Psoas muscle (tissue), 8 donors: ENCODE measurements around the gene KCNJ15. TPM values are rescaled to one million over a fixed set of nuclear protein-coding genes. Genes with fewer than 3 reads are reported as not detected.

Source experiments
- ATAC-seq, 4 donors: fragments of 200-7000 bp; cut with Tn5 transposase; one replicate each; pipeline ENCODE4 v1.9.1; 2020; ENCODE audit warnings: moderate library complexity in 3 of 4, mild to moderate bottlenecking in 2 of 4
- DNase-seq, 2 donors: peaks; one replicate each; pipeline ENCODE4 v3.0.0-alpha.2; 2020
- H3K27ac ChIP-seq: fragments of 200-600 bp; one replicate; pipeline ENCODE4 v1.8.0; 2022
- H3K27me3 ChIP-seq, 3 donors: fragments of 200-600 bp in 1 of 3; one replicate each; pipeline versions ENCODE4 v1.6.1 to v1.8.0; 2013 to 2022; ENCODE audit warnings: low read length in 2 of 3, mild to moderate bottlenecking in 2 of 3, moderate library complexity in 1 of 3; ENCODE audit not compliant: insufficient read depth in 3 of 3
- H3K36me3 ChIP-seq, 2 donors: fragments of 200-600 bp in 1 of 2; one replicate each; pipeline versions ENCODE4 v1.6.1 to v1.8.0; 2013 to 2022; ENCODE audit warnings: low read depth in 1 of 2, mild to moderate bottlenecking in 1 of 2, moderate library complexity in 1 of 2; ENCODE audit not compliant: insufficient read depth in 1 of 2
- H3K4me1 ChIP-seq: fragments of 200-600 bp; one replicate; pipeline ENCODE4 v1.8.0; 2022
- H3K4me3 ChIP-seq: fragments of 200-600 bp; one replicate; pipeline ENCODE4 v1.8.0; 2022; ENCODE audit warnings: mild to moderate bottlenecking
- H3K9me3 ChIP-seq: fragments of 200-600 bp; one replicate; pipeline ENCODE4 v1.8.0; 2022
- WGBS, 3 donors: extraction: QIAGEN DNeasy Blood & Tissue Kit; methylation state at CpG; one replicate each; pipeline versions ENCODE4 v1.1.6 to v1.1.7; 2013; 5-methylcytosine and 5-hydroxymethylcytosine counted together
- intact Hi-C, 2 donors: fragments of 100-400 bp; cut with DNase I; formaldehyde crosslinking; loops; one replicate each; pipeline versions ENCODE4 v1.11.0 to v1.14.2; 2022
- polyA plus RNA-seq, 3 donors: library from polyadenylated mRNA; stranded (reverse); fragments of 200-250 nt; gene quantifications; one replicate each; pipeline ENCODE4 v1.2.3, GENCODE V29; 2013
- total RNA-seq, 4 donors: library from RNA; stranded (reverse); fragmentation: NEBNext Ultra II Directional in 2 of 4; extraction: Animal tissue kit (Norgen Biotek cat#: 25700) in 2 of 4; gene quantifications; one replicate each; pipeline versions ENCODE4 v1.2.1 to v1.2.4, GENCODE V29; 2021 to 2023
- TF ChIP-seq, protein P1 (sequence below): fragments of 200-600 bp; IDR thresholded peaks from one replicate; pipeline ENCODE4 v1.8.0; 2022; ENCODE audit warnings: antibody characterized with exemption
- donor health status: healthy with polysubstance abuse.
- donor health status: DM: no; HTN: no; CAD: no; lungs with moderate emphysema.
- donor health status: Bipolar disorder and iron deficiency.
- donor health status: healthy.
- donor health status: DM: yes; HTN: yes; CAD: no.
- donor health status: DM: no; HTN: no; CAD: no.
- donor health status: DM: no; HTN: no; CAD: no.
- donor health status: DM: yes; HTN: yes; CAD: no.

Gene KCNJ15
- total and polyA plus RNA-seq, 7 donors, result 0.04 to 1.0 (median 0.16) TPM

DNA sequence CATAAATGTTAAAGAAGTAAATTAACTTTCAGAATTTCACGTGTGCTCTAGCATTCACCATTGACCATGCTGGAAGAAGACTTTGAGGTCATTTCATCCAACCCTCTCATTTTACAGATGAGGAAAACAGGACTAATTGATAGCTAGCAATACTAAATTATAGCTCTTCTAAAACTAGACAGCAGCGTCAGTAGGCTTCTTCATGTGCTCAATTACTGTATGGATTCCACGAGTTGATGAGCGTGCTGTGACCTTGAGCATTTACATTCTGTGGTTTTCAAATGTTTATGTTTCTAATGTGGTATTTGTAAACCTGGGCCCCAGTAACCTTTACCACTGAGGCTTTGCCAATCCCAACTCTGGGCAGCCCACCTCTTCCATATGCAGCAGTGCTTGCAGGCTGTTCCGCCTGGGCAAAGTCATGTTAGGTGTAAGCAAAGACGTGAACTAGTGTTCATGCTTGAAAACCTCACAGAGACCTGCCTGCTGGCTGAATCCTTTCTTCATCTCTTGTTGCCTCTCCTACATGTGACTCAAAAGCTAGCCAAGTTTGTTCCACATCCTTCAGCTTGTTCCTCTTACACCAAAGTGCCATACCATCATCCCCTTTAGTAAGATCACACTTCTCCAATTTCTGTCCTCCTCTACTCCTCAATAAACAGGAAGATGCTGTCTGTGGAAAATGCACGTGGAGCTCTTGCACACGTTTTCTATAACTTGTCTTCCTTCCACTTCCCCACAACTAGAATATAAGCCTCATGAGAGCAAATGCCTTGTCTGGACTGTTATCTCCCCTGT lies 17.2 kb downstream of the KCNJ15 start:
- Histone ChIP-seq H3K9me3 (no peaks in the 10 kb centered on the region), H3K4me1 (no peaks in the 10 kb centered on the region), H3K27me3 (peaks cover under 1 to 3% (median 2%) of the 10 kb centered on the region in 3 donors), H3K27ac (no peak overlapping the region), H3K4me3 (no peak overlapping the region), H3K36me3 (no peaks in the 10 kb centered on the region)
- ATAC-seq (no peak), DNase-seq (no peak)
- intact Hi-C loops, result no loop called here
- 65 to 70% (median 66%) methylated on average over 8 of the region's 8 CpGs for WGBS, 3 donors
- TF ChIP-seq, protein P1, sequence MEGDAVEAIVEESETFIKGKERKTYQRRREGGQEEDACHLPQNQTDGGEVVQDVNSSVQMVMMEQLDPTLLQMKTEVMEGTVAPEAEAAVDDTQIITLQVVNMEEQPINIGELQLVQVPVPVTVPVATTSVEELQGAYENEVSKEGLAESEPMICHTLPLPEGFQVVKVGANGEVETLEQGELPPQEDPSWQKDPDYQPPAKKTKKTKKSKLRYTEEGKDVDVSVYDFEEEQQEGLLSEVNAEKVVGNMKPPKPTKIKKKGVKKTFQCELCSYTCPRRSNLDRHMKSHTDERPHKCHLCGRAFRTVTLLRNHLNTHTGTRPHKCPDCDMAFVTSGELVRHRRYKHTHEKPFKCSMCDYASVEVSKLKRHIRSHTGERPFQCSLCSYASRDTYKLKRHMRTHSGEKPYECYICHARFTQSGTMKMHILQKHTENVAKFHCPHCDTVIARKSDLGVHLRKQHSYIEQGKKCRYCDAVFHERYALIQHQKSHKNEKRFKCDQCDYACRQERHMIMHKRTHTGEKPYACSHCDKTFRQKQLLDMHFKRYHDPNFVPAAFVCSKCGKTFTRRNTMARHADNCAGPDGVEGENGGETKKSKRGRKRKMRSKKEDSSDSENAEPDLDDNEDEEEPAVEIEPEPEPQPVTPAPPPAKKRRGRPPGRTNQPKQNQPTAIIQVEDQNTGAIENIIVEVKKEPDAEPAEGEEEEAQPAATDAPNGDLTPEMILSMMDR, result no peak

DNA sequence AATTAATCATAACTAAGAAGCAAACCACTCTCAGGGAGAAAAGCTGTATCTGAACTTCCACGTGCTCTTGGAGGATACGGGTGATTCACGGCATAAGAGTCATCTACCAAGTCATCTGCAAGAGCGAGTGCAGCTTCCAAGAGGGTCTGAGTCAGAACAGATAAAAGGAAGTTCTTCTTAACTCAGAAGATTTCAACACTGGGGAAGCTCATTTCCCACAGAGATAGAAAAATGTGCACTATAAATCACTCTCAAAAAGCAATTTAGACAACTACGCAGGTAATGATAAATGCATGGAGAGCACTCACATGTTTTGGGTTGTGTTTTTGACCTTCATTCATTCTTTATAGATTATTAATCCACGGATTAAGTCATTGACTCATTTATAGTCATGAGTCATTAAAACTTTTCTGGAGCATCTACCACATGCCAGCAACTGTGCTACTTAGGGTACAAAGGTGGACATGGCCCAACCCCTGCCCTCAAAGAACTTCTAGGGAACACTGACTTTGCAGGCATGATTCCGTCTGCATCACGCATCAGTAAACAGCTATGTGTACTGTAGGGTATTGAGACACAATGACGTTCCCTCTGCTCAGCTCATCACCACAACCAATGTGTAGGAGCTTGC lies 20.8 kb downstream of the KCNJ15 start:
- DNase-seq, result peak in 1 of 2 donors; percentile 35
- WGBS, 3 donors, result 71 to 82% (median 76%) methylated on average over 9 of the region's 9 CpGs
- TF ChIP-seq, protein P1, result no peak
- no peaks in the 10 kb centered on the region for H3K36me3 ChIP-seq
- H3K4me1 ChIP-seq, result no peaks in the 10 kb centered on the region
- intact Hi-C loops, result no loop called here
- H3K9me3 ChIP-seq, result no peaks in the 10 kb centered on the region
- H3K27ac ChIP-seq, result no peak overlapping the region
- peaks cover 2 to 5% (median 5%) of the 10 kb centered on the region in 3 donors for H3K27me3 ChIP-seq
- peak in 2 of 4 donors; percentile 58 to 59 for ATAC-seq
- H3K4me3 ChIP-seq, result no peak overlapping the region

DNA sequence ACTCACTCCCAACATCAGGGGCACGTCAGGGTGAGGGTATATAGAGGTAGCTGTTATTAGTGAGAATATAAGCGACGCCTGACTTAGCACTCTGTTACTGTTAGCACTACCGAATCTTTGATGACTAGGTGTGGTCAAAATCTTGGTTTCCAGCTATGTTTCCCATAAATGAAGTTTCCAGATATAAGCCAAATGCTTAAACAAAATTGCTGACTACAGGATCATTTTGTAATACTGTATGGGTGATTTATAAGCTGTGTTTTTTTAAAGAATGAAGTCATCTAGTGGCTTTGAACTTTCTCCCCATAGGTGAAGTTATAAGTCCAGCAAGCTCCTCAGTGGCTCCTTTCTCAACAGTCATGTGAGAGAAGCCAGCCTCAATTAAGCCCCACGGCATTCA lies 23.7 kb downstream of the KCNJ15 start:
- Histone ChIP-seq H3K27ac (no peak overlapping the region), H3K27me3 (peaks cover 2 to 5% (median 5%) of the 10 kb centered on the region in 3 donors), H3K4me3 (no peak overlapping the region), H3K36me3 (no peaks in the 10 kb centered on the region), H3K9me3 (no peaks in the 10 kb centered on the region), H3K4me1 (no peaks in the 10 kb centered on the region)
- TF ChIP-seq, protein P1, result no peak
- DNase-seq (no peak), ATAC-seq (no peak)
- WGBS, 3 donors, result 74 to 83% (median 77%) methylated on average over 5 of the region's 5 CpGs
- intact Hi-C loops, result no loop called here

DNA sequence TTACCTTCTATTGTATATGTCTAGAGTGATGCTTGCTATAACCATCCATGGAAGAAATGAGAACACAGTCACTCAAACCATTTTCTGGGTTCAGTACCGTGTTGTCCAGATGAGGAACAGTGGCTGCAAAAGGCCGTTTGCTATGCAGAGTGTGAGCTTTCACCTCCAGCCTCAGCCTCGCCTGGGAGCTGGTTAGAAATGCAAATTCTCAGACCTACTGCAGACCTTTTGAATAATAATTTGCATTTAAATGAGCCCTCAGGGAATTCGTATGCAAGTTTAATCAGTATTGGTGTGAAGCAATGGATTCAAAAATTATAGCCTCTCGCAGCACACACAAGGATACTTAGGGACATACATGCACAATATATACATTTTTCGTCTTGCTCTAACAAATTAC lies 24.1 kb downstream of the KCNJ15 start:
- H3K27me3 ChIP-seq, result peaks cover 2 to 5% (median 5%) of the 10 kb centered on the region in 3 donors
- no peaks in the 10 kb centered on the region for H3K9me3 ChIP-seq
- TF ChIP-seq, protein P1, result no peak
- 48 to 55% (median 54%) methylated on average over 6 of the region's 6 CpGs for WGBS, 3 donors
- ATAC-seq, result no peak
- no peak overlapping the region for H3K27ac ChIP-seq
- no peaks in the 10 kb centered on the region for H3K4me1 ChIP-seq
- no peak overlapping the region for H3K4me3 ChIP-seq
- H3K36me3 ChIP-seq, result no peaks in the 10 kb centered on the region
- no peak for DNase-seq
- intact Hi-C loops, result no loop called here
